ENCODE data around the gene KL. TPM values are rescaled to one million over a fixed set of nuclear protein-coding genes. Genes with fewer than 3 reads are reported as not detected.

KL gene
- polyA plus RNA-seq, 1 of the 3 experiments (the other 2 are of a cell fraction), result 0.02 TPM

GRCh38 chr13:33080972-33081590 lies 64.9 kb downstream of the KL start:
- H3K79me2 ChIP-seq (ENCODE audit: insufficient read depth), result no peaks in the 10 kb centered on the region
- no peaks in the 10 kb centered on the region for H3K9me2 ChIP-seq
- ChIA-PET CTCF (no interaction called here), POLR2A (no interaction called here)
- no peak overlapping the region for H3K4me2 ChIP-seq
- no peak overlapping the region for H3K9ac ChIP-seq
- H3K9me3 ChIP-seq, result no peaks in the 10 kb centered on the region
- TF ChIP-seq GABPA (IDR thresholded peaks at IDR 0.05; ENCODE audit: low read depth) (no peak), EZH2phosphoT487 (IDR thresholded peaks at IDR 0.05; ENCODE audit: borderline replicate concordance, low read depth) (no peak), USF1 (IDR thresholded peaks at IDR 0.05; ENCODE audit: borderline replicate concordance, low read depth) (no peak), NFIC (IDR thresholded peaks at IDR 0.05; ENCODE audit: borderline replicate concordance) (no peak), MXI1 (IDR thresholded peaks at IDR 0.05; ENCODE audit: low read depth, low read length) (no peak), TCF12 (IDR thresholded peaks at IDR 0.05) (no peak), NRF1 (IDR thresholded peaks at IDR 0.05; ENCODE audit: low read depth, low read length) (no peak), ELF1 (IDR thresholded peaks at IDR 0.05) (no peak), SMC3 (IDR thresholded peaks at IDR 0.05; ENCODE audit: low read depth, low read length) (no peak), JUND (IDR thresholded peaks at IDR 0.05) (no peak), RCOR1 (IDR thresholded peaks at IDR 0.05; ENCODE audit: low read length) (no peak), YY1 (IDR thresholded peaks at IDR 0.05; ENCODE audit: low read depth) (no peak), MAX (IDR thresholded peaks at IDR 0.05; ENCODE audit: low read depth) (no peak)
- H3K27ac ChIP-seq (ENCODE audit: low read depth in 2 of 2, low read length in 1 of 2), result no peak overlapping the region
- H3K27me3 ChIP-seq (ENCODE audit: insufficient read depth), result no peaks in the 10 kb centered on the region
- no peak for DNase-seq
- no peaks in the 10 kb centered on the region for H4K20me1 ChIP-seq (ENCODE audit: insufficient read depth)
- 74% methylated on average over 5 of the region's 5 CpGs for WGBS (ENCODE audit: low lambda C conversion rate)
- H3F3A ChIP-seq (replicated peaks; ENCODE audit: insufficient read depth), result no peaks in the 10 kb centered on the region
- H2AFZ ChIP-seq (ENCODE audit: low read depth), result no peak overlapping the region
- H3K36me3 ChIP-seq (replicated peaks in 1 of 2; ENCODE audit: control insufficient read depth in 1 of 2, insufficient read depth in 2 of 2, low read length in 1 of 2), result no peaks in the 10 kb centered on the region
- H3K4me1 ChIP-seq (ENCODE audit: control insufficient read depth in 1 of 2, insufficient read depth in 2 of 2, low read depth in 1 of 2, low read length in 1 of 2), result peaks cover 3 to 15% of the 10 kb centered on the region in 2 experiments; a peak in 2 of 4 replicates
- no peak overlapping the region for H3K4me3 ChIP-seq (ENCODE audit: low read depth in 2 of 2, low read length in 1 of 2)

GRCh38 chr13:33081666-33082065 lies 65.4 kb downstream of the KL start:
- H4K20me1 ChIP-seq (ENCODE audit: insufficient read depth), result no peaks in the 10 kb centered on the region
- H3F3A ChIP-seq (replicated peaks; ENCODE audit: insufficient read depth), result no peaks in the 10 kb centered on the region
- no peak overlapping the region for H3K9ac ChIP-seq
- DNase-seq, result no peak
- no peaks in the 10 kb centered on the region for H3K36me3 ChIP-seq (replicated peaks in 1 of 2; ENCODE audit: control insufficient read depth in 1 of 2, insufficient read depth in 2 of 2, low read length in 1 of 2)
- H3K9me3 ChIP-seq, result no peaks in the 10 kb centered on the region
- H3K4me3 ChIP-seq (ENCODE audit: low read depth in 2 of 2, low read length in 1 of 2), result no peak overlapping the region
- H3K27me3 ChIP-seq (ENCODE audit: insufficient read depth), result no peaks in the 10 kb centered on the region
- peaks cover 0 to 15% of the 10 kb centered on the region in 2 experiments; a peak in 2 of 4 replicates for H3K4me1 ChIP-seq (ENCODE audit: control insufficient read depth in 1 of 2, insufficient read depth in 2 of 2, low read depth in 1 of 2, low read length in 1 of 2)
- TF ChIP-seq FOSL2 (IDR thresholded peaks at IDR 0.05; ENCODE audit: borderline replicate concordance, low read depth), result no peak
- no peak for TF ChIP-seq USF1 (IDR thresholded peaks at IDR 0.05; ENCODE audit: borderline replicate concordance, low read depth)
- no peak for TF ChIP-seq GABPA (IDR thresholded peaks at IDR 0.05; ENCODE audit: low read depth)
- TF ChIP-seq RFX5 (IDR thresholded peaks at IDR 0.05; ENCODE audit: low read length), result no peak
- TF ChIP-seq CHD2 (IDR thresholded peaks at IDR 0.05; ENCODE audit: low read length, partially characterized antibody), result no peak
- TF ChIP-seq NFIC (IDR thresholded peaks at IDR 0.05; ENCODE audit: borderline replicate concordance), result no peak
- TF ChIP-seq MEF2A (IDR thresholded peaks at IDR 0.05; ENCODE audit: borderline replicate concordance, low read depth), result no peak
- no peak for TF ChIP-seq NRF1 (IDR thresholded peaks at IDR 0.05; ENCODE audit: low read depth, low read length)
- no peak for TF ChIP-seq IRF3 (IDR thresholded peaks at IDR 0.05; ENCODE audit: low read depth, low read length)
- TF ChIP-seq RCOR1 (IDR thresholded peaks at IDR 0.05; ENCODE audit: low read length), result no peak
- no peak for TF ChIP-seq JUND (IDR thresholded peaks at IDR 0.05)
- TF ChIP-seq RXRA (IDR thresholded peaks at IDR 0.05; ENCODE audit: borderline replicate concordance, low read depth), result no peak
- TF ChIP-seq ZBTB33 (IDR thresholded peaks at IDR 0.05; ENCODE audit: borderline replicate concordance, low read depth), result no peak
- no peak for TF ChIP-seq SMC3 (IDR thresholded peaks at IDR 0.05; ENCODE audit: low read depth, low read length)
- no peak for TF ChIP-seq FOXM1 (IDR thresholded peaks at IDR 0.05; ENCODE audit: low read depth)
- TF ChIP-seq RAD21 (IDR thresholded peaks at IDR 0.05; ENCODE audit: low read length), result no peak
- TF ChIP-seq EP300 (IDR thresholded peaks at IDR 0.05; ENCODE audit: borderline replicate concordance in 1 of 2, low read depth in 1 of 2, low read length in 1 of 2), result no peak
- no peak overlapping the region for H2AFZ ChIP-seq (ENCODE audit: low read depth)
- no peaks in the 10 kb centered on the region for H3K9me2 ChIP-seq
- POLR2A ChIA-PET, result no interaction called here
- H3K79me2 ChIP-seq (ENCODE audit: insufficient read depth), result no peaks in the 10 kb centered on the region
- CTCF ChIA-PET, result no interaction called here
- no peak overlapping the region for H3K4me2 ChIP-seq
- no peak overlapping the region for H3K27ac ChIP-seq (ENCODE audit: low read depth in 2 of 2, low read length in 1 of 2)
- WGBS (ENCODE audit: low lambda C conversion rate), result 16% methylated on average over 1 of the region's 1 CpG

Measured in SK-N-SH (cell line).